Panc1 (cell line): ENCODE results near the gene WDR20.

Experiments used
- CTCF ChIP-seq: fragments of 450-650 bp; IDR thresholded peaks from 2 replicates; pipeline ENCODE4 v1.5.1; 2017; ENCODE audit warnings: mild to moderate bottlenecking
- POLR2AphosphoS5 ChIP-seq: IDR thresholded peaks from 2 replicates; pipeline ENCODE4 v1.6.1; 2012; ENCODE audit warnings: mild to moderate bottlenecking, low read depth, low read length, moderate library complexity
- REST ChIP-seq, 2 experiments: IDR thresholded peaks; 2 replicates each; pipeline ENCODE4 v1.6.1; 2011 to 2012; ENCODE audit warnings: low read depth in 2 of 2, control low read depth in 1 of 2, low read length in 1 of 2, mild to moderate bottlenecking in 1 of 2, moderate library complexity in 1 of 2; ENCODE audit not compliant: insufficient read depth in 1 of 2
- SIN3A ChIP-seq: IDR thresholded peaks from 2 replicates; pipeline ENCODE4 v1.6.1; 2012; ENCODE audit warnings: low read depth, mild to moderate bottlenecking, low read length, moderate library complexity, borderline replicate concordance; ENCODE audit not compliant: insufficient read depth
- TCF7L2 ChIP-seq: IDR thresholded peaks from 2 replicates; pipeline ENCODE4 v1.6.1; 2011; ENCODE audit warnings: mild to moderate bottlenecking, low read depth, low read length, inconsistent platforms

GRCh38 chr14:102241147-102241546 lies 101.5 kb downstream of the WDR20 start:
- no peak for TF ChIP-seq POLR2AphosphoS5
- no peak for TF ChIP-seq CTCF
- TF ChIP-seq REST (IDR thresholded peaks at IDR 0.05; ENCODE audit: insufficient read depth in 1 of 2, low read depth in 2 of 2, low read length in 1 of 2), result no peak
- TF ChIP-seq TCF7L2, result no peak
- no peak for TF ChIP-seq SIN3A
